Measurements from ENCODE around the gene AKAP7. TPM values are rescaled to one million over a fixed set of nuclear protein-coding genes. Genes with fewer than 3 reads are reported as not detected.
"Not testable (repeated sequence)": the region's sequence is repeated elsewhere in the genome, so short reads cannot be mapped to it uniquely, and the experiment has no call there.

The AKAP7 gene
- total RNA-seq, 1 donor from 2014 or later = 4.5 TPM

DNA sequence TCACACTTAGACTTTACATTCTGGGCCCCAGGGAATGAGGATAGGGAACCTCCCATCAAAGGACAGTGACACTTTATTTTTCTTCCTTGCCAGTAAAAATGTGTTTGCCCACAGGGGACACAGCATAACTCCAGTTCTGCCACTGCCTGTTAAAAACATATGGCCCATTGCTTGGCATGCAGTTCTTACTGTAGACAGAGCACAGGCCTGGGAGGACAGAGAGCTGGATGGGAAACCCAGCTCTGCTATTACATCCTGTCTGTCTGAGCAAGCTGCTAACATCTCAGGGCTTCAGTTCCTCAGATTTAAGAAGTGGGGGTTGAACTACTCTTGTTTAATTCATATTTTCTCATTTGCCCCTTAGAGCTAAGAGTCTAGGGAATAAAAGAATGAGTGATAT, 120.2 kb downstream of the AKAP7 start:
- Mint-ChIP-seq H3K27me3 (ENCODE audit: unreplicated experiment) (no peaks in the 10 kb centered on the region), H3K4me1 (ENCODE audit: unreplicated experiment) (peaks cover 14% of the 10 kb centered on the region), H3K4me3 (ENCODE audit: unreplicated experiment) (no peak overlapping the region), H3K27ac (ENCODE audit: unreplicated experiment) (no peak overlapping the region), H3K36me3 (ENCODE audit: unreplicated experiment) (no peaks in the 10 kb centered on the region), H3K9me3 (ENCODE audit: unreplicated experiment) (peaks cover 2% of the 10 kb centered on the region)
- no peak for DNase-seq (ENCODE audit: extremely low spot score, unreplicated experiment)
- TF ChIP-seq, protein P1, sequence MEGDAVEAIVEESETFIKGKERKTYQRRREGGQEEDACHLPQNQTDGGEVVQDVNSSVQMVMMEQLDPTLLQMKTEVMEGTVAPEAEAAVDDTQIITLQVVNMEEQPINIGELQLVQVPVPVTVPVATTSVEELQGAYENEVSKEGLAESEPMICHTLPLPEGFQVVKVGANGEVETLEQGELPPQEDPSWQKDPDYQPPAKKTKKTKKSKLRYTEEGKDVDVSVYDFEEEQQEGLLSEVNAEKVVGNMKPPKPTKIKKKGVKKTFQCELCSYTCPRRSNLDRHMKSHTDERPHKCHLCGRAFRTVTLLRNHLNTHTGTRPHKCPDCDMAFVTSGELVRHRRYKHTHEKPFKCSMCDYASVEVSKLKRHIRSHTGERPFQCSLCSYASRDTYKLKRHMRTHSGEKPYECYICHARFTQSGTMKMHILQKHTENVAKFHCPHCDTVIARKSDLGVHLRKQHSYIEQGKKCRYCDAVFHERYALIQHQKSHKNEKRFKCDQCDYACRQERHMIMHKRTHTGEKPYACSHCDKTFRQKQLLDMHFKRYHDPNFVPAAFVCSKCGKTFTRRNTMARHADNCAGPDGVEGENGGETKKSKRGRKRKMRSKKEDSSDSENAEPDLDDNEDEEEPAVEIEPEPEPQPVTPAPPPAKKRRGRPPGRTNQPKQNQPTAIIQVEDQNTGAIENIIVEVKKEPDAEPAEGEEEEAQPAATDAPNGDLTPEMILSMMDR (IDR thresholded peaks at IDR 0.05) = no peak

DNA sequence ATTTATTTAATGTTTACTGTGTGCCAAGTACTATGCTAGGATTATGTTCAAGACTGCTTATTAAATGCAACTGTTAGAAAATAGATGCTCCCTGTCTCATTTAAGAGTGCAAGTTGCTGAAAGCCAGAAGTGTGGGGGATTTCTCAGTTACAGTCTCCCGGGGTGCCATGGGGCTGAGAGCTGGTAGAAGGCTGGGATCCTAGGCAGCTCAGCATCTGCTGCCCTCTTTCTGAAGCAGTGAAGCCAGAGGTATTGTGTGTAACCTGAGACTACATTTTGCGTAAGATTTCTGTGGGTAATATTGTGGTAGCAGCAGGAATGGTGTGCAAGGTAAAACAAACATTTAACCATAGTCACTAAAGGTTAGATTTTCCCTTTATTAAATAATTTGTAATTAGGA, 120.6 kb downstream of the AKAP7 start:
- H3K36me3 Mint-ChIP-seq (ENCODE audit: unreplicated experiment) = no peaks in the 10 kb centered on the region
- TF ChIP-seq, protein P1 (IDR thresholded peaks at IDR 0.05) = no peak
- peaks cover 9% of the 10 kb centered on the region for H3K4me1 Mint-ChIP-seq (ENCODE audit: unreplicated experiment)
- no peak for DNase-seq (ENCODE audit: extremely low spot score, unreplicated experiment)
- no peaks in the 10 kb centered on the region for H3K27me3 Mint-ChIP-seq (ENCODE audit: unreplicated experiment)
- H3K4me3 Mint-ChIP-seq (ENCODE audit: unreplicated experiment) = no peak overlapping the region
- H3K27ac Mint-ChIP-seq (ENCODE audit: unreplicated experiment) = no peak overlapping the region
- H3K9me3 Mint-ChIP-seq (ENCODE audit: unreplicated experiment) = peaks cover 4% of the 10 kb centered on the region

DNA sequence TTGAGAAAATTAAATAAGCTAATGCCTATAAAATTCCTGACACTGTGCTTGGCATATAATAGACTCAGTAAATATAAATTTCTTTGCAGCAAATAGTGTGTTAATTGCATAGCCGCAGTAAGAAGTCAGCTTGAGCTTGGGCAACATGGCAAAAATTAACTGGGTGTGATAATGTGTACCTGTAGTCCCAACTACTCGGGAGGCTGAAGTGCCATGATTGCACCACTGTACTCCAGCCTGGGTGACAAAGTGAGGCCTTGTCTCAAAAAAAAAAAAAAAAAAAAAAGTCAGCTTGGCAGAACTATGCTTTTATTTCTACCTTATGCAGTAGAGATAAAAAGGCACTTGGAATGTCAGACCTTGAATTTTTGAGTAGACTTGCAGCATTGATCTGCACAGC, 121.8 kb downstream of the AKAP7 start:
- TF ChIP-seq, protein P1 (IDR thresholded peaks at IDR 0.05) = no peak
- no peak overlapping the region for H3K27ac Mint-ChIP-seq (ENCODE audit: unreplicated experiment)
- H3K4me3 Mint-ChIP-seq (ENCODE audit: unreplicated experiment) = no peak overlapping the region

DNA sequence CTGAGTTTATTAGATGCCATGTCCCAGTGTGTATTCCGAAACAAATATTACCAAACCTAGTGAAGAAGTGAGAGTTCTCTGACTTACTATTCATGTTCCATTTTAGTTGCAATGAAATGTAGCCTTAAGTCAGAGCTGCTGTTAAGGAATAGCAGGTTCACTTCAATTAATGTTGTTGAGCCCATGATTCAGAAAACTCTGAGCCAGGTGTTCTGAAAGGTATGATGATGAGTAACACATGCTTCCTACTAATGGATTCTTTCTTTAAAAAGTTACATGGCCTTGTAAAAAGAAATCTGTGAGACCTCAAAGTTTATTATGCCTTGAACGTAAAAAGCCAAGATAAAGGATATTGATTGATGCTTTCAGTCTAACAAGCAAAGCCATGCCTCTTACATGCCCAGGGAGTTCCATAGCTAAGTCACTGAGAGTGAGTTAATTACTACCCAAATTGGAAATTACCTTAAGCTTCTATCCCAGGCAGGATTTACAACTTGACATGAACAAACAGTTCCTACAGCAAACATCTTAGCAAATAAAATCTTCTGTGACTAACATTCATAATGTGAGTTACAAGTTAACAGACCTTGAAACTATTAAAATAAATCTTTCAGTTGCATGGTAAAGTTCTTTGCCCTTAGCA, 122.9 kb downstream of the AKAP7 start:
- H3K4me1 Mint-ChIP-seq (ENCODE audit: unreplicated experiment) = peaks cover 3% of the 10 kb centered on the region

More for the DNA sequence above, 121.8 kb downstream of the AKAP7 start:
- Mint-ChIP-seq H3K9me3 (ENCODE audit: unreplicated experiment) (peaks cover 8% of the 10 kb centered on the region), H3K36me3 (ENCODE audit: unreplicated experiment) (no peaks in the 10 kb centered on the region), H3K27me3 (ENCODE audit: unreplicated experiment) (no peaks in the 10 kb centered on the region), H3K4me1 (ENCODE audit: unreplicated experiment) (peaks cover 3% of the 10 kb centered on the region)
- DNase-seq (ENCODE audit: extremely low spot score, unreplicated experiment) = no peak

DNA sequence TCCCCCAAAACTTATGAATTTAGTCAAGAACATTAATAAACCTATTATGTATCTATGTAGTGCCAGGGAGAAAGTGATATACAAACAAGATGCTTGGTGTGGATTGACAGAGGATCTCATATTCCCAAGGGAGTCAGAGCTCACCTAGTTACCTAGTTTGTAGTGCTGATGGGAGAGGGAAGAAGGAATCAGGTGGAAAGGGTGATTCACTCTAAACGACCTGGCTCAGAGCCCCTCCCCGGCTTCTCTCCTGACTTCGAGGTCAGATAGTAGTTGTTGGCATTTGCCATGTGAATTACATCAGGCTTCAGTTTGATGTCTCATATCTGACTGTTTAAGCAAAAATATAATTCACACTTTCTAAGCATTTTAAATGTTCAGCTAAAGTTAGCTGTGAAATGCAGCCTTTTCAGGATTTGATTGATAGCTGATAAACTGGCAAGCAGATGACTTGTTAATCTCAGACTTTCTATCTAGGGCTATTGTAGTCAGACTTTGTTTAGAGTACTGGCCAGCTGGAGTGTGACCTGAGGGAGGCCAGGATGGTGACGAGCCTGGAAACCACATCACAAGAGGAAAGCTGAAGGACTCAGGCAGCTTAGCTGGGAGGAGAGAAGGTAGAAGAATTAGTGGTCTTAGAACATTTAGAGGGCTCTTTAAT, 123.7 kb downstream of the AKAP7 start:
- Mint-ChIP-seq H3K27ac (ENCODE audit: unreplicated experiment) (no peak overlapping the region), H3K4me1 (ENCODE audit: unreplicated experiment) (peaks cover 3% of the 10 kb centered on the region), H3K36me3 (ENCODE audit: unreplicated experiment) (no peaks in the 10 kb centered on the region), H3K4me3 (ENCODE audit: unreplicated experiment) (no peak overlapping the region), H3K9me3 (ENCODE audit: unreplicated experiment) (peaks cover 8% of the 10 kb centered on the region), H3K27me3 (ENCODE audit: unreplicated experiment) (no peaks in the 10 kb centered on the region)
- DNase-seq (ENCODE audit: extremely low spot score, unreplicated experiment) = no peak
- TF ChIP-seq, protein P1 (IDR thresholded peaks at IDR 0.05) = no peak

More for the DNA sequence above, 122.9 kb downstream of the AKAP7 start:
- DNase-seq (ENCODE audit: extremely low spot score, unreplicated experiment) = no peak
- Mint-ChIP-seq H3K4me3 (ENCODE audit: unreplicated experiment) (no peak overlapping the region), H3K27me3 (ENCODE audit: unreplicated experiment) (no peaks in the 10 kb centered on the region), H3K36me3 (ENCODE audit: unreplicated experiment) (no peaks in the 10 kb centered on the region), H3K27ac (ENCODE audit: unreplicated experiment) (no peak overlapping the region), H3K9me3 (ENCODE audit: unreplicated experiment) (peaks cover 8% of the 10 kb centered on the region)
- TF ChIP-seq, protein P1 (IDR thresholded peaks at IDR 0.05) = no peak

DNA sequence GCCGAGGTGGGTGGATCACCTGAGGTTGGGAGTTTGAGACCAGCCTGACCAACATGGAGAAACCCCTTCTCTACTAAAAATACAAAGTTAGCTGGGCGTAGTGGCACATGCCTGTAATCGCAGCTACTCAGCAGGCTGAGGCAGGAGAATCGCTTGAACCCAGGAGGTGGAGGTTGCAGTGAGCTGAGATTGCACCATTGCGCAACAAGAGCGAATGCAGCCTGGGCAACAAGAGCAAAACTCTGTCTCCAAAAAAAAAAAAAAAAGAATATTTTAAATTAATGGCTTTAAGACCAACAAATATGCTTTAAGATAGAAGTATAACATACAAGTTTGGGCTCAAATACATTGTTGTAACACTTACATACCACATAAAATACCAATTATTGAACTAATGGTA, 125.7 kb downstream of the AKAP7 start:
- not testable (repeated sequence) for H3K9me3 Mint-ChIP-seq (ENCODE audit: unreplicated experiment); H3K4me1 Mint-ChIP-seq (ENCODE audit: unreplicated experiment)

More for the DNA sequence above, 125.7 kb downstream of the AKAP7 start:
- H3K27ac Mint-ChIP-seq (ENCODE audit: unreplicated experiment); DNase-seq (ENCODE audit: extremely low spot score, unreplicated experiment); H3K27me3 Mint-ChIP-seq (ENCODE audit: unreplicated experiment); H3K36me3 Mint-ChIP-seq (ENCODE audit: unreplicated experiment); H3K4me3 Mint-ChIP-seq (ENCODE audit: unreplicated experiment): not testable (repeated sequence)
